CD4-positive, alpha-beta T cell (primary cell): ENCODE data around the gene HACL1. TPM values are rescaled to one million over a fixed set of nuclear protein-coding genes. Genes with fewer than 3 reads are reported as not detected.

ENCODE experiments used
- ATAC-seq: fragments of 200-7000 bp; cut with Tn5 transposase; one replicate; pipeline ENCODE4 v1.10.0; 2022; ENCODE audit warnings: mild to moderate bottlenecking; ENCODE audit not compliant: poor library complexity
- CTCF ChIA-PET: fragments of 350-600 bp; sonication (Branson Sonifier 250); formaldehyde crosslinking; loops from one replicate; lab custom pipeline; 2021; ENCODE audit warnings: antibody characterized with exemption, inconsistent platforms; lab: Charles Lee
- POLR2A ChIA-PET: fragments of 350-600 bp; sonication (Branson Sonifier 250); formaldehyde crosslinking; loops from one replicate; lab custom pipeline; 2021; ENCODE audit warnings: antibody characterized with exemption, inconsistent platforms; lab: Charles Lee
- DNase-seq, 14 experiments: peaks; one replicate each; pipeline ENCODE4 v3.0.0-alpha.2; 2013 to 2020; ENCODE audit warnings: mixed read lengths in 2 of 14
- H3K27ac ChIP-seq, 2 donors: one replicate each; pipeline versions ENCODE4 v1.5.1 to v1.7.0; 2013; ENCODE audit warnings: low read length in 2 of 2, low read depth in 1 of 2, mild to moderate bottlenecking in 1 of 2
- H3K27me3 ChIP-seq, 2 experiments: 1 replicate in 1 of 2; 2 replicates in 1 of 2; pipeline versions ENCODE4 v1.6.1 to v1.7.0; 2013; ENCODE audit warnings: low read length in 2 of 2, control low read depth in 1 of 2, mild to moderate bottlenecking in 1 of 2, moderate library complexity in 1 of 2; ENCODE audit not compliant: insufficient read depth in 2 of 2, control insufficient read depth in 1 of 2
- H3K36me3 ChIP-seq: one replicate; pipeline ENCODE4 v1.6.1; 2013; ENCODE audit warnings: low read length, control low read depth; ENCODE audit not compliant: insufficient read depth
- H3K4me1 ChIP-seq: one replicate; pipeline ENCODE4 v1.6.1; 2013; ENCODE audit warnings: low read length, control low read depth; ENCODE audit not compliant: insufficient read depth
- H3K4me3 ChIP-seq: one replicate; pipeline ENCODE4 v1.5.1; 2013; ENCODE audit warnings: mild to moderate bottlenecking, low read length, moderate library complexity
- H3K9me3 ChIP-seq, 2 experiments: 1 replicate in 1 of 2; 2 replicates in 1 of 2; pipeline versions ENCODE4 v1.6.1 to v1.7.0; 2013; ENCODE audit warnings: low read length in 2 of 2, mild to moderate bottlenecking in 2 of 2, control low read depth in 1 of 2, moderate library complexity in 1 of 2; ENCODE audit not compliant: control insufficient read depth in 1 of 2, insufficient read depth in 1 of 2
- H3K27ac Mint-ChIP-seq: one replicate; pipeline ENCODE4 v1.8.0; 2020; ENCODE audit warnings: mixed read lengths
- H3K27me3 Mint-ChIP-seq: one replicate; pipeline ENCODE4 v1.8.0; 2021; ENCODE audit warnings: mixed read lengths
- H3K36me3 Mint-ChIP-seq: one replicate; pipeline ENCODE4 v1.8.0; 2021; ENCODE audit warnings: low read depth, mixed read lengths
- H3K4me1 Mint-ChIP-seq: one replicate; pipeline ENCODE4 v1.8.0; 2021; ENCODE audit warnings: low read depth, mixed read lengths
- H3K4me3 Mint-ChIP-seq: one replicate; pipeline ENCODE4 v1.8.0; 2020; ENCODE audit warnings: mild to moderate bottlenecking, mixed read lengths
- H3K9me3 Mint-ChIP-seq: one replicate; pipeline ENCODE4 v1.8.0; 2020; ENCODE audit warnings: mixed read lengths
- CTCF ChIP-seq: fragments of 200-600 bp; IDR thresholded peaks from one replicate; pipeline ENCODE4 v1.8.0; 2022; ENCODE audit warnings: antibody characterized with exemption, mild to moderate bottlenecking
- intact Hi-C, 2 experiments: fragments of 100-400 bp; cut with DNase I in 1 of 2; cut with micrococcal nuclease in 1 of 2; formaldehyde crosslinking; loops; one replicate each; pipeline versions ENCODE4 v1.15.1 to v1.9.0; 2023 to 2025; cut with DNase I, micrococcal nuclease
- polyA plus RNA-seq, 2 donors: library from polyadenylated mRNA; unstranded; fragments of 120-200 nt; gene quantifications; one replicate each; pipeline ENCODE4 v1.2.1, GENCODE V29; 2013
- total RNA-seq, 174 experiments: library from RNA in 2 of 174; stranded (reverse) in 2 of 174; gene quantifications; one replicate each; pipeline ENCODE4 v1.2.3 and lab custom pipeline; 2021 to 2026

HACL1 gene
- 10 to 100 TPM; 26.6 to 33.2 TPM for total RNA-seq
- 17.7 TPM for polyA plus RNA-seq (2013, experiment 1 of 2)
- polyA plus RNA-seq (2013, experiment 2 of 2): 21.0 TPM
- 10.1 to 44.6 (median 31.0) reads per million in 172 experiments for total RNA-seq (lab: John Stamatoyannopoulos, UW)

- Mint-ChIP-seq H3K4me3 (peak within 1 kb of the TSS; percentile 95), H3K27me3 (no peaks in the 10 kb centered on the region), H3K27ac (peak within 1 kb of the TSS; percentile 91), H3K36me3 (peaks cover 66% of the 10 kb centered on the region), H3K9me3 (no peaks in the 10 kb centered on the region), H3K4me1 (peaks cover 65% of the 10 kb centered on the region)
- ChIA-PET POLR2A (interaction anchor here (0.6 to 2.3 kb wide), 18 partner anchors 11 to 1968 kb away, joined by 3 to 23 read pairs (median 4); partner anchors contain the start of genes CAPN7 and CCDC174), CTCF (interaction anchor here (0.8 to 1.5 kb wide), 3 partner anchors 26 to 333 kb away, joined by 3 to 5 read pairs (median 3); no protein-coding TSS in a partner anchor)
- Histone ChIP-seq H3K4me1 (peaks cover 28% of the 10 kb centered on the region), H3K4me3 (peak within 1 kb of the TSS; percentile 83), H3K27me3 (no peaks in the 10 kb centered on the region), H3K36me3 (peaks cover 35% of the 10 kb centered on the region), H3K9me3 (no peaks in the 10 kb centered on the region), H3K27ac (peak within 1 kb of the TSS; percentile 75 to 81)
- peak; percentile 21 for TF ChIP-seq CTCF
- intact Hi-C loops: loop anchor here (1.0 to 10.0 kb wide), 6 partner anchors 46 to 957 kb away; partner anchors contain the start of genes DPH3 (in 1 of the 2), NR2C2 (in 1 of the 2) and OXNAD1 (in 1 of the 2)
- DNase-seq: peak; percentile 97 to 100 (median 98)
- ATAC-seq: peak; percentile 90
These were observed at the start of gene HACL1, which contains the start of gene BTD for GRCh38 chr3:15601399-15602145. HACL1 (minus strand) TSS chr3:15601569; CDS start chr3:15601463, 106 bp downstream. BTD (plus strand) TSS chr3:15601745; CDS start chr3:15635440, 33,695 bp downstream.

- Histone ChIP-seq H3K4me3 (no peak overlapping the region), H3K4me1 (peaks cover 45% of the 10 kb centered on the region), H3K27ac (no peak overlapping the region), H3K9me3 (peaks cover 1 to 2% of the 10 kb centered on the region in 2 experiments), H3K36me3 (no peaks in the 10 kb centered on the region), H3K27me3 (no peaks in the 10 kb centered on the region)
- ATAC-seq (no peak), DNase-seq (no peak)
- H3K4me3 Mint-ChIP-seq: no peak overlapping the region
- peaks cover 56% of the 10 kb centered on the region for H3K4me1 Mint-ChIP-seq
- H3K36me3 Mint-ChIP-seq: peaks cover 18% of the 10 kb centered on the region
- POLR2A ChIA-PET: interaction anchor here (1.0 kb wide), 1 partner anchor 34 kb away, joined by 3 read pairs; no protein-coding TSS in a partner anchor
- H3K9me3 Mint-ChIP-seq: no peaks in the 10 kb centered on the region
- H3K27ac Mint-ChIP-seq: no peak overlapping the region
- intact Hi-C loops: no loop called here
- H3K27me3 Mint-ChIP-seq: no peaks in the 10 kb centered on the region
- CTCF ChIA-PET: interaction anchor here (0.9 kb wide), 1 partner anchor 8 kb away, joined by 3 read pairs; no protein-coding TSS in a partner anchor
- TF ChIP-seq CTCF: no peak
These were observed 48.5 kb upstream of the HACL1 start for GRCh38 chr3:15649858-15650257.

GRCh38 chr3:15649341-15649740 is 48.0 kb upstream of the HACL1 start:
- Mint-ChIP-seq H3K4me1 (peaks cover 56% of the 10 kb centered on the region), H3K27ac (no peak overlapping the region), H3K4me3 (peak overlapping the region; percentile 21), H3K36me3 (peaks cover 22% of the 10 kb centered on the region), H3K9me3 (no peaks in the 10 kb centered on the region), H3K27me3 (no peaks in the 10 kb centered on the region)
- Histone ChIP-seq H3K27ac (no peak overlapping the region), H3K4me1 (peaks cover 49% of the 10 kb centered on the region), H3K4me3 (no peak overlapping the region), H3K9me3 (no peaks in the 10 kb centered on the region), H3K36me3 (no peaks in the 10 kb centered on the region), H3K27me3 (no peaks in the 10 kb centered on the region)
- ChIA-PET POLR2A (interaction anchor here (0.5 to 2.4 kb wide), 2 partner anchors 18 to 123 kb away, joined by 3 to 8 read pairs; no protein-coding TSS in a partner anchor), CTCF (interaction anchor here (0.9 kb wide), 1 partner anchor 8 kb away, joined by 3 read pairs; no protein-coding TSS in a partner anchor)
- intact Hi-C loops: no loop called here
- ATAC-seq: no peak
- DNase-seq: no peak
- TF ChIP-seq CTCF: no peak
